HG03039 (cell line): ENCODE data around the gene ZC3H7A.

Experiments used
- ATAC-seq: cut with Tn5 transposase; IDR thresholded peaks from one replicate; pipeline ENCODE4 v1.9.1; 2021; ENCODE audit warnings: mild to moderate bottlenecking, moderate library complexity; ENCODE audit not compliant: unreplicated experiment

Gene ZC3H7A

DNA sequence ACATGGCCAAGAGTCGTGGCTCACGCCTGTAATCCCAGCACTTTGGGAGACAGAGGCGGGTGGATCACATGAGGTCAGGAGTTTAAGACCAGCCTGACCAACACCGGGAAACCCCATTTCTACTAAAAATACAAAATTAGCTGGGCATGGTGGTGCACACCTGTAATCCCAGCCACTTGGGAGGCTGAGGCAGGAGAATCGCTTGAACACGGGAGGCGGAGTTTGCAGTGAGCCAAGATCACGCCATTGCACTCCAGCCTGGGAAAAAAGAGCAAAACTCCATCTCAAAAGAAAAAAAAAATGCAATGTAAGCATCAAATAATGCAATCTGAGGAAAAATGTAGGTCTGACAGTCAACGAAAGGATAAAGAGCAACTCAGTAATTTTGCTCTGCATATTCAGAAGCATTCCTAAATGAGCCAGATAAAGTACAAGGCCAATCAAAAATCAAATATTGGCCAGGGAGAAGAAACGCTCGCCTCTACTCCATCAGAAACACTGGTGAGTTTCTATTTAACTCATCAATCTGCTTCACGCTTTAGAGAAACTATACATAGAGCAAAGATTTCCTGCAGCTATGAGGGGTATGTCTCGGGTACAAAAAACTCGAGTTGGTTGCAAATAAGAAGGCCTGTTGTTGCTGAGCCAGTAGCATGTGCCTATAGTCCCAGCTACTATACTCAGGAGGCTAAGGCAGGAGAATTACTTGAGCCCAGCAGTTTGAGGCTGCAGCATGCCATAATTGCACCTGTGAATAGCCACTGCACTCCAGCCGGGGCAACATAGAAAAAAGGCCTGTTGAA is 58.1 kb downstream of the ZC3H7A start:
- ATAC-seq: no peak

DNA sequence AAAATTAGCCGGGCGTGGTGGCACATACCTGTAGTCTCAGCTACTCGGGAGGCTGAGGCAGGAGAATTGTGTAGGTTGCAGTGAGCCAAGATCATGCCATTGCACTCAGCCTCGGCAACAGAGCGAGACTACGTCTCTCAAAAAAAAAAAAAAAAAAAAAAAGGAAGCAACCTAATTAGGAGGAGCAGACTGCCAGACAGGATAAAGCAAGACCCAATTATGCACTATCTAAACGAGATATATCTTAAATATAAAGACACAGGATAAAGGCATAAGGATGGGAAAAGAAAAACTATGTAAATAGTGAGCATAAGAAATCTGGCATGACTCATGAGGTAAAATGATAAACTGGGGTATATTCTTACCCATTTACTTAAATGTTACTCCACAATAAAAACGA is 59.3 kb downstream of the ZC3H7A start:
- no peak for ATAC-seq

DNA sequence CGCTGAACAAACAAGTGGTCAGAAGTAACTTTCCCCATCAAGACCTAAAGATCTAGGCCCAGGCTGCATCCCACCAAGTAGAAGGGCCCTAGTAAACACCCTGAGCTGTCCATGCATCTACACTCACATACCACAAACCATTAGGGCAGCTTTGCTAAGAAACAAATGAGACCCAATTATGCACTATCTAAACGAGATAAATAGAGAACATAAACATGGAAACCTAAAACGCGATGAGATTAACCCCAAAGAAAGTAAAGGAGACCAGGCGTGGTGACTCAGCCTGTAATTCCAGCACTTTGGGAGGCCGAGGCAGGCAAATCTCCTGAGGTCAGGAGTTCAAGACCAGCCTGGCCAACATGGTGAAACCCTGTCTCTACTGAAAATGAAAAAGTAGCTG is 60.2 kb downstream of the ZC3H7A start:
- ATAC-seq: no peak

DNA sequence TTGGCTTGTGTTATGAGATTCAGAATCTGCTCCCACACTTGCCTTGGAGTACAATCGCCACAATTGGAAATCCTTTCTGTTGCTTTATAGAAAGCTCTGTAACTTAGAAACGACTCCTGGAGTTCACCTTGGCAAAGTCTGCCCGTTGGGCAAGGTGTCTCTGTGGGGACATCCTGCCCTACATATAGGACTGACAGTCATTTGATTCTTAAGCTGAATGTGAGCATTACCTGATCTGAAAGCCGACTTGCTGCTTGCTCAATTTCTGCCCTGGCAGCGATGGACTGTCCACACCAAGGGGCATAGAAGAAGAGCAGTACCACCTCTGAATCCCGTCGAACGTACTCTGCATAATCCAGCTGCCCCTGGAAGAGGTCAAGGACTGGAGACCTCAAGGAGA is 61.3 kb downstream of the ZC3H7A start:
- ATAC-seq: no peak

DNA sequence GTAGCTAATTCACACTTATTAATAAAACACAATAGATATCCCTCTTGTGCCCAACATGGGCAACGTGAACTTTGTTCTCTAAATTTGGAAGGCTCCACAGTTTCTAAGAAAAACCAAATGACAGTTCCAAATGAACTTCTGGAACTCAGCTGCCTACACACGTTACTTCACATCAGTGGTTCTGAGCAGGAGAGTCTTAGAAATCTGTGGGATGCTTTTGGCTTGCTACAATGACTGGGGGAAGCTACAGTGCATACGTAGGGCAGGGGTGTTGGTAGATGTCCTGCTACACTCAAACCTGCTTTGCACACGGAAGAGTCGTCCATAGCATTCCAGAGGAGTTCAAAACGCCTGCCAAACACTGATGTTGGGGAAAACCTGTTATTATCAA is 62.4 kb downstream of the ZC3H7A start:
- ATAC-seq: no peak

DNA sequence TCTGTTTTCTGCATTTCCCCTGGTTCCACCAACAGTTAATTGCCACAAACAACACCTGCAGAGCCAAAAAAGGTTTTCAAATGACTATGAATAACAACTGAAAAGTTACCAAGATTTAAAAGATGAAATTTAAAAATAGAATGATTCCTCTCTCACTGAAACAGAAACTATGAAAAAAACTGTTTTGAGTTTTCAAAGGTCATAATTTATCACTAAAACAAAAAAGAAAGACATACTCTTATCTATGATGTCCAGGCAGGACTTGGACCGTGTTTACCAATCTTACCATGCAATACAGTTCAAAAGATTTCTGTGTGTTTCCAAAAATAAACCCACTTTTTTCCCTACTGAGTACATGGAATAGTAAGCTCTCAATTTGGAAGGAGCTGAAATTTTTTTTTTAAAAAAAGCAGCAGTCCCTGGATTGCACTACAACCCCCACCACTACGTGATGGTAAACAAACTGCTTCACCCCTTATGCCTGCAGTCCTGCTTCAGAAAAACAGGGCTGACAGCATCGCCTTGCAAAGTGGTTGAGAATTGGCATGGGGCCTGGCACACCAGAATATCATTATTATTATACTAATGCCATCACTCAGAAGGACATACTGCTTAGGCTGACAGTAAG is 62.9 kb downstream of the ZC3H7A start:
- ATAC-seq: no peak

DNA sequence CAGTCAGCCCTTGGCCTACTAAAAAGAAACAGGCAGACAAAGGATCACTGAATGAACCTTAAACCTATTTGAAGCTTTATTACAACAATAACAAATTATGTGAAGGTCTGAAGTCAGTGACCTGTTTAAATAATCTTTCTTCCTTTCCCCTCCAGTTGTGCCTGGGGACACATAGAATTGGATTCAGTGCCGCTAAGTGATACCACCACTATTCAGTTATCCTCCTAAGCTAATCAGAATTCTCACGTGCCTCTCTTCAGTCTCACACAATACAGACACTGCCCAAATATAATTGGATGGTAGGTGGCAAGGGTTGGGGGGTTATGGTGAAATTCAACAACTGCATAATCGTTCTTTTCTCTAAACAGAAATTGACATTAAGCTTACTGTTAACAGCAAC is 65.8 kb downstream of the ZC3H7A start:
- ATAC-seq: no peak

DNA sequence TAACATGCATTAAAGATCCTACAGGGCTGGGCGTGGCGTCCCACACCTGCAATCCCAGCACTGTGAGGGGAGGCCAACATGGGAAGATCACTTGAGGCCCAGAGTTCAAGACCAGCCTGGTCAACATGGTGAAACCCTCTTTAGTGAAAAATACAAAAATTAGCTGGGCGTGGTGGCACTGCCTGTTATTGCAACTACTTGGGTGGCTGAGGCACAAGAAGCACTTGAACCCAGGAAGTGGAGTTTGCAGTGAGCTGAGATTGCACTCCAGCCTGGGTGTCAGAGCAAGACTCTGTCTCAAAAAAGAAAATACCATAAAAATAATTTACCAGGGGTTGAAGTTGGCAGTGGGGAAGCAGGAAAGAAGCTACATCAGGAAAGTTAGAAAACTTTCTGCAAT is 67.3 kb downstream of the ZC3H7A start:
- no peak for ATAC-seq

DNA sequence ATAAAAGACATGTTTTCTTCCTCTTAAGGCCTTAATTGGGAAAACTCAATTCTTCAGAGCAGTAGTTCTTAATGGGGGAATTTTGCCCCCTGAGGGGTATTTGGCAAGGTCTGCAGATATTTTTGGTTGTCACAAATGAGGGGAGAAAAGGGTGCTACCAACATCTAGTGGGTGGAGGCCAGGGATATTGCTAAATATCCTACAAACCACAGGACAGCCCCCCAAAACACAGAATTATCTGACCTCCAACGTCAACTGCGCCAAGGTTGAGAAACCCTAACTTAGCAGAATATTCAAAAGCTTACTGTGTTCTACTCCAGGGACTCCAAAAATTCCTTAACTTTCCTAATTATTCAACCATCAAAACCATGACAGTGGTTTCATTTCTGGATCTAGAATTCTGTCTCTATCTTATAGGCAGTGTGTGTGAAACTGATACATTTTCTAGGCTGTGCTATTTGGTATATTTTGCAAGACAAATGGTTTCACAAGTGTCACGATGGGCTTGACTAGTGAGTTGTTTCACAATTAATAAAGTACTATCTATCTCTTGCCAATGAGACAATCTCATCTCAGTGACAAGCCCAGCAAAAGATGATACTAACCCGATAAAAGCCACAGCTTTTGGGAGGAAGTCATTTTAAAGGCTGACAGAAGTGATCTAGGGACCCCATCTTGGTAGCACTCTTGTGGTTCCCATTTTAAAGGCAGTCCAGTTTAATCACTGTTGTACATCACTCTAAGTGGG is 69.1 kb downstream of the ZC3H7A start:
- no peak for ATAC-seq

DNA sequence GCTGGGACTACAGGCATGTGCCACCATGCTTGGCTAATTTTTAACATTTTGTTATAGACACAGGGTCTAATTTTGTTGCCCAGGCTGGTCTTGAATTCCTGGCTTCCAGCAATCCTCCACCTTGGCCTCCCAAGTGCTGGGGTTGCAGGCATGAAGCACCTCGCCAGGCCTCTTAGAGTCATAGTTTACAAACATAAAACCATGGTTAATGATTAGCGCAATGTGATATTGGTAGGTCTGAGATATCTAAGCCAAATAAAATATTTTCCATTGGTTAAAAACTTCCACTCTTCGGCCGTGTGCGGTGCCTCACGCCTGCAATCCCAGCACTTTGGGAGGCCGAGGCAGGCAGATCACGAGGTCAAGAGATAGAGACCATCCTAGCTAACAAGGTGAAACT is 71.0 kb downstream of the ZC3H7A start:
- ATAC-seq: no peak

DNA sequence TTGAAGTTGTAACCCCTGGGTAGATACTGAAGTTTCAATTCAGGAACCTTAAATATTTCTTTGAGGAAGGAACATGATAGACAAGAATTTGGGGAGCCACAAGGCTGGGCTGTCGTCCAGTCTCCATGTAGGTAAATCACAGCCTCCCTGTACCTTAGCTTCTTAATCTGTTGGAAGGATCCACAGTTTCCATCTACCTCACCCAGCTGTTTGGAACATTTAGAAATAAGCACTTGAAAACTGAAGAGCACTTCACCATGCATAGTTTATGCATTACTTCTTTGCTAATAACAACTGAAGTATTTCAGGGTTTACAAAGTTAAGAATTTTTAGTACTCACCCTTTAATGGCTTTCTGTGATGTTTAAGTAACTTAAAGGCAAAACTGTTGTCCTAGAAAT is 71.6 kb downstream of the ZC3H7A start:
- ATAC-seq: no peak

DNA sequence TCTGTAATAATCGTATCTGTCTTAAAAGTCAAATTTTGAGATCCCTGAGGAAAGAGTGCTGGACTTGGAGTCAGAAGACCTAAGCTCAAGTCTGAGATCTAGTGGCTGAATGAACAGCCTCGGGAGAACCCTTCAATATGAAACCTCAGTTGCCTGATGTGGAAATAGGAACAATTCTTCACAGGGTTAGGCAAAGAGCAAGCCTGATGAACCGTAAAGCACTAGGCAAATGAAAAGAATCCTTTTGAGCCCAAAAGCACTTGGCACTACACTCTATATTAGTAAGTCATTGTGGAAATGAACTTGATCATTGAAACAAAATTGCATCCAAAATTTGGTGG is 74.6 kb downstream of the ZC3H7A start:
- ATAC-seq: no peak

DNA sequence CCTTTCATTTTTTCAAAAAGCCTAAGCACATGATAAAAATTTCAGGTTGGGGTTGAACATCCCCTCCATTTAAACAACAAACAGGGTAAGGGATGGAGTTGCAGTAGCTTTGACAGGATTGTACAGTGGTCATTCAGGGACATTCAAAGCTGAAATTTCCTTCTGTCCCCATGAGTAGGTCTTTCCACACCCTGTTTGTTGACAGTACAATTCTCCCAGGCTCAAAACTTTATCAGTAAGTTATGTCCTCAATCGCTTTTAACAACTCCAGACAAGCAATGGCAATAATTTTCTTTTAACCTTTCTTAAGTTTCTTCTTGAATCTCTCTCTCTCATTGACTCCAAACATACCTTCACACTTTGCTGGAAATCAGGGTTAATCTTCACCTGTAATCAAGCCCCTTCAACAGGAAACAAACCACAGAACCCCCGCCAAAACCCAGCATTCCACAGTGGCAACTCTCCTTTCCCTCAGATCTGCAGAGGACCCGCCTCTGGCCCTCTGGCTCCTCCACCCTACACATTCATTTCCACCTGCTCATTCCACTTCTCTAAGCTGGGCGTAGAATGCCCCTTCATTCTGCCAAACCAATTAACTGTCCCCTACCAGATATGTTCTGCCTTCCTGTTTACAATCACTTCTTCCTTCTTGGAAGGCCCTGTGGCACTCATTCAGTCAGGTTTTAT is 75.1 kb downstream of the ZC3H7A start:
- no peak for ATAC-seq

DNA sequence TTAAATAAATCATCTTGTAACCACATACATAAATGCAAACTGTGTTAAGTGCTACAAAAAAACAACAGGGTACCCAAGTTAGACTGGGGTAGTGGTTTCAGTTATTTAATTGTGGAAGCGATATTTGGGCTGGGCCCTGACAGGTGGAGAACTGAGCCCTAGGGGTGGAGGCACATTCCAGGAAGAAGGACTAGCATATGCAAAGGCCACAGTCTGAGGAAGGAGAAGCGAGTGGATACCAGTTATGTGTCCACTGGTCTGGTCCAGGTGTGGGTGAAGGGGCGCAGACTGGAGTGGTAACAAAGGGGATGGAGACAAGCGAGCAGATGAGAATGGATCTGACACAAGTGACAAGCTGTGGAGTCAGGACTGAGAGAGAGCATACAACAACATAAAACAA is 77.3 kb downstream of the ZC3H7A start:
- no peak for ATAC-seq

DNA sequence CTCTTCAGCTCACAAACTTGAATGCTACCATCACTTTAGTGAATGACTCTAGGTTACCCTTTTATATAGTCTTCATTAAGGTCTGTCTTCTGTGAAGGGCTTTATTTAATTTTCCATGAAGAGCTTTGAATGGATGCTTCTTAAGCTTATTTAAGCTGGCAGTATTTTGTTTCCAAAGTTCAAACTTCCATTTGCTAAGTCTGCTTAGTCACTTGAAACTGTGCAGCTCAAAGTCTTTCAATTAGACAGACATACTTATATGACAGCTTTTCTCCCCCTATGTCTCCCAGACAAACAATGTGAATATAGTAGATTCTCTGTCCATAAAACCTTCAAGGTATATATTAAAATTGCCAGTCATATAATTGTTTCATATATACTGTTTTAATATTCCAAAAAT is 77.9 kb downstream of the ZC3H7A start:
- ATAC-seq: no peak

DNA sequence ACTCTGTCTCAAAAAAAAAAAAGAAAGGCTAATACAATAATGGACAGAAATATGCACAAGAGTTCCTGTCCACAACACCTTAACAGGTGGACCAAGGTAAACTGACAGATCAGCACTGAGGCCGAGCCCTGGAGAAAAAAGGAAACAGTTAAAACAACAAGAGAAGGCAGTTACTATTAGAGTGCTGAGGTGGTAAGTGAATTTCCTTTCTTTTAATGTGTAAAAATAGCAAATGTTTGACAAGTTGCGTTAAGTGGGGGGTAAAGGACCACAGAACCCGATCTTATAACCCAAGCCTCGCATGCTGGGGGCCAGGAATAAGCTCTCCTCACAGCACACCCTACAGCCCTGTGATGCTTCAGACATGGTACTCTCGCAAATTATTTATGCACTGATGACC is 79.2 kb downstream of the ZC3H7A start:
- ATAC-seq: no peak

DNA sequence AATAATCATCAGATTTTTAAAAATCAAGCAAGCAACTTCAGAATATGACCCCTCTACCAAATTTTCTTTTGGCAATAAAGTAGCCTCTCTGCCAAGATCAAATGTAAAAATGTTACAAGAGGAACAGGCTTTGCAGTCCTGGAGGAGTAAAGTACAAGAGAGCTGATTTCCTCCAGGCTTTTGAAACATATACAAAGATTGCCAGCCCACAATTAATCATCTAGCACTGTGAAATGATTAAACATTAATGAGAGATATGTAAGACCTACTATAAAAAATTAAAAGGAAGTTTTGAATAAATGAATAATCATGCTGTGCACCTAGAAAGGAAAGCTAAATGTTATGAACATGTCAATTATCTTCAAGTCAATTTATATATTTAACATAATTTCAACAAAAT is 80.7 kb downstream of the ZC3H7A start:
- ATAC-seq: no peak

DNA sequence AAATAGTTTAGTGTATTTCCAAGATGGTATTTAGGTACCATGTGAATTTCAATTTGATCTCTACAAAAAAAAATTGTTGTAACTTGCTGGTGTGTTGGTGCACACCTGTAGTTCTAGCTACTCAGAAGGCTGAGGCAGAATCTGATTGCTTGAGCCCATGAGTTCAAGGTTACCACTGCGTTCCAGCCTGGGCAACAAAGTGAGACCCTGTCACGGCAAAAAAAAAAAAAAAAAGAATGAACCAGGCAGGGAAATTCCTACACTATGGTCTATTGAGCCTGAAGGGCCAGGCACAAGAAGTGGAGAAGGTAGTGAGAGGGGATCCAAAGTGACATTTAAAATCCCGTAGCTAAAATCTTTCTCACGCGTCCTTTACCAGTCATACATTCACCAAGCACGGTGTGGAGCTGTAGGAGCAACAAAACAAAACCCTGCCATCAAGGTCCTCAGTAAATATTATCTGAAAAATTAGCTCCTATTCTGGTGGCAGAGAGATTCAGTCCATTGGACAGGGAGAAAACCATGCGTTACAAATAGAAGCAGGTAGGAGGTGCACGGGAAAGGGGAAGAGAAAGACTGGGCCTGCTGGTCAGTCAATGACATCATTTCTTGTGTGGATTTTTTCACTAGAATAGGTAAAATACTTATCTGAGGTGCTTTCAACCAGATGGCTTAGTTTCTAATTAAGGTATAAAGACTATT is 81.7 kb downstream of the ZC3H7A start:
- no peak for ATAC-seq

DNA sequence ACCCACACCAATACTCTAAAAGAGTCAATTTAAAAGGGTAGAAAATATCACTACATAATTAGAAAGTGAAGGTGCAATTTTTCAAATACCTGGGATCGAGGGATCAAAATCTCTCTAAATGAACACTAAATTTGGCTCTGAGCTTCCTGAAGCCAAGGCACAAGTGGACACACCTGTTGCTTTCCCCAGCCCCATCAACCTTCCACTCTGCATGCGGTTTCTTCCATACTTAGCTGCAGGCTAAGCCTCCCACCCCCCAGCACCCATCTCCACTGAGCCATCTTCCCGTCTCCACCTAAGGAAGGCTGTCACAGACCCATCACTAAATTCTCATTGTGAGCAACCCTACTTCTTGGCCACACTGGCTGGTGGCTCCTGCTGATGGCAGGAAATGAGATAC is 84.9 kb downstream of the ZC3H7A start:
- ATAC-seq: no peak

DNA sequence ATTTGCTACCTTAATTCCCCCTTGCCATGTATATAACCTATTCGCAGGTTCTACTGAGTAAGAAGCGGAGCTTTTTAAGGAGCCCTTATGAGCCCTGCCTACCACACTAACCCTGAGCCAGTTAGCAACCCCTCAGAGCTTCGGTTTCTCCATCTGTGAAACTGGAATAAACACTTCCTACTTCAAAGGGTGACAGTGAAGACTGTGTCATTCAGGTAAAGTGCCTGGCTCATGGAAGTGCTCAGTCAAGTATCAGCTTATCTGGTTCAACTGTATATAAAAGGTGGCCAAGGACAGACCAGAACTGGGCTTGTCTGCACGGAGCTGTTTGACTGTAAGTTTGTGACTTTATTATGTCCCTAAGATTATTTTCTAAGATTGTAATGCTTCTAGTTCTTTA is 85.4 kb downstream of the ZC3H7A start:
- ATAC-seq: no peak

DNA sequence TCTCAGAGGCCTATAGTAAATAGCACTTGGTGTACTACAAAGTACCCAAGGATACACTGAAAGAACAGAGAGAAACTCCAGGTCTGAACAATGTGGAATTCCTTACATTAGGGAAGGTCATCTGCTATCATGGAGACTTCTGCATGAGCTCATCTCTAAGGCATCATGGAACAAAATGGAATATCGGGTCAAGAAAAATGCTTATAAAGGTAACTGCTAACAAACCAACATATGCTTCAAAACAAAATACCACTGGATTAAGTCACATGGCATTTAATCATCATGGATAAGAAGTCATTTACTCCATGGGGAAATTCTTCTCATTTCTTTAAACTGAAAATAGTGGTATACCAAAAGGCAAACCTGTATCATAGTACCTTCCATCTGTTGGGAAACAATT is 88.6 kb downstream of the ZC3H7A start:
- no peak for ATAC-seq
